Stimulated activated CD4-positive, alpha-beta T cell treated with anti-CD3 and anti-CD28 coated beads, Interleukin-1b, Interleukin-23, amount 100 ng/mL, for 48 hours (primary cell): Measurements from ENCODE around the gene GALNT17.

Experiments used
- DNase-seq: peaks from one replicate; pipeline ENCODE4 v3.0.0-alpha.2; 2020

GALNT17 gene

GRCh38 chr7:71404726-71405345 is 272.9 kb downstream of the GALNT17 start:
- DNase-seq: no peak

GRCh38 chr7:71408271-71408670 is 276.3 kb downstream of the GALNT17 start:
- DNase-seq: no peak

GRCh38 chr7:71409550-71410157 is 277.7 kb downstream of the GALNT17 start:
- no peak for DNase-seq

GRCh38 chr7:71411475-71411874 is 279.5 kb downstream of the GALNT17 start:
- DNase-seq: no peak

- DNase-seq: no peak
These were observed 282.5 kb downstream of the GALNT17 start for GRCh38 chr7:71414490-71414889.

GRCh38 chr7:71419546-71420337 is 287.8 kb downstream of the GALNT17 start:
- no peak for DNase-seq

- DNase-seq: no peak
These were observed 290.2 kb downstream of the GALNT17 start for GRCh38 chr7:71422104-71422503.

GRCh38 chr7:71424166-71425035 is 292.5 kb downstream of the GALNT17 start:
- DNase-seq: no peak

GRCh38 chr7:71429083-71429482 is 297.1 kb downstream of the GALNT17 start:
- no peak for DNase-seq

GRCh38 chr7:71430246-71430645 is 298.3 kb downstream of the GALNT17 start:
- DNase-seq: no peak

GRCh38 chr7:71439321-71439720 is 307.4 kb downstream of the GALNT17 start:
- DNase-seq: no peak

- no peak for DNase-seq
These were observed 310.7 kb downstream of the GALNT17 start for GRCh38 chr7:71442492-71443190.

GRCh38 chr7:71443191-71443530 is 311.2 kb downstream of the GALNT17 start:
- no peak for DNase-seq

- DNase-seq: no peak
These were observed 312.2 kb downstream of the GALNT17 start for GRCh38 chr7:71444130-71444529.

GRCh38 chr7:71453630-71454029 is 321.7 kb downstream of the GALNT17 start:
- no peak for DNase-seq

- no peak for DNase-seq
These were observed 323.0 kb downstream of the GALNT17 start for GRCh38 chr7:71454981-71455380.

- no peak for DNase-seq
These were observed 325.1 kb downstream of the GALNT17 start for GRCh38 chr7:71457021-71457420.

- DNase-seq: no peak
These were observed 326.1 kb downstream of the GALNT17 start for GRCh38 chr7:71457846-71458590.

GRCh38 chr7:71459132-71459531 is 327.2 kb downstream of the GALNT17 start:
- DNase-seq: no peak

GRCh38 chr7:71461572-71461971 is 329.6 kb downstream of the GALNT17 start:
- no peak for DNase-seq

GRCh38 chr7:71465741-71466189 is 333.8 kb downstream of the GALNT17 start:
- no peak for DNase-seq
